AG04449 (cell line): ENCODE measurements around the gene BRSK1.
A peak's percentile ranks its signal among the peaks of the same experiment; 100 is the strongest.

ENCODE experiments used
- CTCF ChIA-PET: fragments of 350-600 bp; formaldehyde crosslinking; extraction: SDS; loops from one replicate; lab custom pipeline; 2021; ENCODE audit warnings: antibody characterized with exemption; lab: Yijun Ruan, JAX
- POLR2A ChIA-PET: fragments of 400-600, 350-600 bp; formaldehyde crosslinking; extraction: SDS; loops from one replicate; lab custom pipeline; 2020; ENCODE audit warnings: antibody characterized with exemption, inconsistent platforms; lab: Yijun Ruan, JAX
- DNase-seq: peaks from one replicate; pipeline ENCODE4 v3.0.0-alpha.2; 2010; ENCODE audit warnings: low read depth, low spot score
- H3K4me3 ChIP-seq: 2 replicates; pipeline ENCODE4 v1.5.1; 2011; ENCODE audit warnings: low read depth, mild to moderate bottlenecking, control low read depth, low read length
- TF ChIP-seq, protein P1 (sequence below): IDR thresholded peaks from one replicate; pipeline ENCODE4 v1.5.1; 2011; ENCODE audit warnings: mild to moderate bottlenecking, moderate library complexity, low read length, control low read depth, inconsistent platforms; ENCODE audit not compliant: insufficient read depth; ENCODE audit errors: missing control alignments

BRSK1 gene

GRCh38 chr19:55252760-55253663, 30.8 kb upstream of the BRSK1 start:
- POLR2A ChIA-PET, result no interaction called here
- DNase-seq, result no peak
- no peak overlapping the region for H3K4me3 ChIP-seq
- TF ChIP-seq, protein P1, sequence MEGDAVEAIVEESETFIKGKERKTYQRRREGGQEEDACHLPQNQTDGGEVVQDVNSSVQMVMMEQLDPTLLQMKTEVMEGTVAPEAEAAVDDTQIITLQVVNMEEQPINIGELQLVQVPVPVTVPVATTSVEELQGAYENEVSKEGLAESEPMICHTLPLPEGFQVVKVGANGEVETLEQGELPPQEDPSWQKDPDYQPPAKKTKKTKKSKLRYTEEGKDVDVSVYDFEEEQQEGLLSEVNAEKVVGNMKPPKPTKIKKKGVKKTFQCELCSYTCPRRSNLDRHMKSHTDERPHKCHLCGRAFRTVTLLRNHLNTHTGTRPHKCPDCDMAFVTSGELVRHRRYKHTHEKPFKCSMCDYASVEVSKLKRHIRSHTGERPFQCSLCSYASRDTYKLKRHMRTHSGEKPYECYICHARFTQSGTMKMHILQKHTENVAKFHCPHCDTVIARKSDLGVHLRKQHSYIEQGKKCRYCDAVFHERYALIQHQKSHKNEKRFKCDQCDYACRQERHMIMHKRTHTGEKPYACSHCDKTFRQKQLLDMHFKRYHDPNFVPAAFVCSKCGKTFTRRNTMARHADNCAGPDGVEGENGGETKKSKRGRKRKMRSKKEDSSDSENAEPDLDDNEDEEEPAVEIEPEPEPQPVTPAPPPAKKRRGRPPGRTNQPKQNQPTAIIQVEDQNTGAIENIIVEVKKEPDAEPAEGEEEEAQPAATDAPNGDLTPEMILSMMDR, result no peak
- CTCF ChIA-PET, result no interaction called here

GRCh38 chr19:55253842-55254624, 29.8 kb upstream of the BRSK1 start:
- TF ChIP-seq, protein P1, result no peak
- H3K4me3 ChIP-seq, result no peak overlapping the region
- POLR2A ChIA-PET, result interaction anchor here (0.8 kb wide), 1 partner anchor 154 kb away, joined by 3 read pairs; the partner anchor contains the start of gene UBE2S
- DNase-seq, result no peak
- CTCF ChIA-PET, result interaction anchor here (0.6 to 1.4 kb wide), 4 partner anchors 8 to 165 kb away, joined by 3 read pairs; no protein-coding TSS in a partner anchor

GRCh38 chr19:55254625-55254977, 29.2 kb upstream of the BRSK1 start:
- CTCF ChIA-PET, result interaction anchor here (0.9 to 1.8 kb wide), 4 partner anchors 8 to 165 kb away, joined by 3 to 8 read pairs (median 3); no protein-coding TSS in a partner anchor
- no peak overlapping the region for H3K4me3 ChIP-seq
- no peak for DNase-seq
- TF ChIP-seq, protein P1, result no peak
- POLR2A ChIA-PET, result interaction anchor here (0.8 kb wide), 1 partner anchor 153 kb away, joined by 3 read pairs; the partner anchor contains the start of gene UBE2S

DNA sequence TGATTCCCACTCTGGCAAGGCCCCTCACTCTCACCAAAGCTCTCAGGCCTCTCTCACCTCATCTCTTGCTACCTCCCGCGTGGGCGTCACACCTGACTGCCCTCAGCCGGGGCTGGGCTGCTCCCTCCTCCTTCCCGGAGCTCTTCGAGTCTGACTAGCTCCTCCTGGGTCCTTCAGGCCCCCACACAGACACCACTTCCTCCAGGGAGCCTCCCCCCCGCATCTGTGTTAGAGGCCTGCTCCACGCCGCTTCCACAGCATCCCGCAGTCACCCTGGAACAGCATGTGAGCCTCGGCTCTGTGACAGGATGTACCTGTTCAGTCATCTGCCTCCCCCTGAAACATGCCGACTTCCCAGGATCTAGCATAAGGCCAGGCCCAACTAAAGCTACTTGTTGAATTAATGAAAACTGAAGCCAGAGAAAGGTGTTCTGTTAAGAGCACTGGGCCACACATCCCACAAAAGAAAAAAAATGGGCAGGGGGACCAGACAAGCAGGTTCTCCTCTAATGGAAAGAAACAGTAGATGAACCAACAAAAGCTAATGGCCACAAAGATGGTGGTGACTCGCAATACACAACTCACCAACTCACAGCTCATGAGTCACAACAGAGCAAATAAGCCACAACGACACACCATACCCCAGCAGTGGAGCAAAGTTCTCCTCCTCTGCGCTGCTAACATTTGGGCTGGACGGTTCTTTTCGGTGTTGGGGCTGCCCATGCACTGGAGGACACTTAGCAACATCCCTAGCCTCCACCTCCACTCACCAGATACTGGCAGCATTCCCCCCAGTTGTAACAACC, 28.0 kb upstream of the BRSK1 start:
- no peak for DNase-seq
- TF ChIP-seq, protein P1, result no peak
- peak overlapping the region; percentile 20 for H3K4me3 ChIP-seq
- ChIA-PET POLR2A (interaction anchor here (1.0 kb wide), 1 partner anchor 8 kb away, joined by 3 read pairs; no protein-coding TSS in a partner anchor), CTCF (interaction anchor here (0.7 to 2.1 kb wide), 5 partner anchors 12 to 115 kb away, joined by 3 to 8 read pairs (median 4); no protein-coding TSS in a partner anchor)

DNA sequence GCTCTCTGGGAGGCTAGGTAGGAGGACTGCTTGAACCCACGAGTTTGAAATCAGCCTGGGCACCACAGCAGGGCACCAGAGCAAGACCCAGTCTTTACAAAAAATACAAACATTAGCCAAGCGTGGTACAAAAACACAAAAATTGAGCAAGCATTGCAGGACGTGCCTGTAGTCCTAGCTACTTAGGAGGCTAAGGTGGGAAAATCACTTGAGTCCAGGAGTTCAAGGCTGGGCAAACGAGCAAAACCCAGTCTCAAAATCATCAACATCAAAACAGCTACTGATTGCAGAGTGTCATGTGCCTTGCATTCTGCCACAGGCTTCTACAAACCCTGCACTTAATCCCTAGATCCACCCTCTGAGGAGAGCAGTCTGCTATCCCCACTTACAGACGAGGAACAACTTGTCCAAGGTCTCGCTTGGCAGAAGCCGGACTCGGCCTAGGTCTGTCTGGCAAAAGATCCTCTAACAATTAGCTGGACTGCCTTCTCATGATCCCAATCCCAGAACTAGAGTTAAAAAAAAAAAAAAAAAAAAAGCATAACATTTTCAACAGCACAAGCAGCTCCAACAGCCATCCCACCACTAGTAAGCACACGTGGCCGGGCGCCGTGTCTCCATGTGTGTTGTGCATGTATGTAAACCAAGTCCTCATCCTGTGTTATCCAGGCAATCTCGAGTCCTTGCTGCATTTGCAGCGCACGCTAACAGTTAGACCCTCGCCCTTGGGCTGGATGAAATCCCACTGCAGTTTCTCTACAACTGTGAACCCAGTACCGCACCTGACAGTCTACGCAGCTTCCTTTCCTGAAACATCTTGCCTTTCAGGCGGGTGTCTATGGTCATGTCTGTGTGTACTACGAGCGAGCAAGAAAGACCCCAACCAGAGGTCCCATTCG, 27.0 kb upstream of the BRSK1 start:
- ChIA-PET CTCF (interaction anchor here (0.7 to 2.1 kb wide), 5 partner anchors 13 to 168 kb away, joined by 3 to 8 read pairs (median 4); no protein-coding TSS in a partner anchor), POLR2A (interaction anchor here (1.0 to 1.4 kb wide), 2 partner anchors 9 to 150 kb away, joined by 3 to 6 read pairs; partner anchors contain the start of gene UBE2S)
- DNase-seq, result no peak

More for the DNA sequence above, 27.0 kb upstream of the BRSK1 start:
- TF ChIP-seq, protein P1, result no peak
- H3K4me3 ChIP-seq, result peak overlapping the region; percentile 92
